GM21447 (cell line): Measurements from ENCODE around the gene TNP2.
A peak's percentile ranks its signal among the peaks of the same experiment; 100 is the strongest.

Experiments used
- ATAC-seq: cut with Tn5 transposase; IDR thresholded peaks from one replicate; pipeline ENCODE4 v1.9.1; 2021; ENCODE audit not compliant: unreplicated experiment

Gene TNP2

DNA sequence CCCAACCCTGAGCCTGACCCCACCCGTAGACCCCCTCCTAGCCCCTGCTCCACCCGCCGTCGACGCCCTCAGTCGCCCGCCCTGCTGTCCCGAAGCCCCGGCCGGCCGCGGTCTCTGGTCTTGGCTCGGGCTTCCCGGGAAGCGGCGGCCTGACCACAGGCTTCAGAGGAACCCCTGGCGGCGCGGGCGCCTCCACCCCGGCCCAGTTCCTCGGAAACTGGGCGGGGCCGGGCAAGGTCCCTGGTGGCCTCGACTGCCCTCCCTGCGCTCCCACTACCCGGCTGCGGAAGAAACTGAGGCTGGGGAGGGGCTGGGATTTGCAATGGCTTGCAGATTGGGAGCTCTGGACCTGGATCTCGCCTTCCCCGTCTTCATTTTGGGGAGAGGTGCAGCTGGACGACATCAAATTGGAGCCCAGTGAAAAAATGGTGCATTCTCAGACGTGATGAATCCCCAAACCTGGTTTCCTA, 12.4 kb downstream of the TNP2 start:
- no peak for ATAC-seq

DNA sequence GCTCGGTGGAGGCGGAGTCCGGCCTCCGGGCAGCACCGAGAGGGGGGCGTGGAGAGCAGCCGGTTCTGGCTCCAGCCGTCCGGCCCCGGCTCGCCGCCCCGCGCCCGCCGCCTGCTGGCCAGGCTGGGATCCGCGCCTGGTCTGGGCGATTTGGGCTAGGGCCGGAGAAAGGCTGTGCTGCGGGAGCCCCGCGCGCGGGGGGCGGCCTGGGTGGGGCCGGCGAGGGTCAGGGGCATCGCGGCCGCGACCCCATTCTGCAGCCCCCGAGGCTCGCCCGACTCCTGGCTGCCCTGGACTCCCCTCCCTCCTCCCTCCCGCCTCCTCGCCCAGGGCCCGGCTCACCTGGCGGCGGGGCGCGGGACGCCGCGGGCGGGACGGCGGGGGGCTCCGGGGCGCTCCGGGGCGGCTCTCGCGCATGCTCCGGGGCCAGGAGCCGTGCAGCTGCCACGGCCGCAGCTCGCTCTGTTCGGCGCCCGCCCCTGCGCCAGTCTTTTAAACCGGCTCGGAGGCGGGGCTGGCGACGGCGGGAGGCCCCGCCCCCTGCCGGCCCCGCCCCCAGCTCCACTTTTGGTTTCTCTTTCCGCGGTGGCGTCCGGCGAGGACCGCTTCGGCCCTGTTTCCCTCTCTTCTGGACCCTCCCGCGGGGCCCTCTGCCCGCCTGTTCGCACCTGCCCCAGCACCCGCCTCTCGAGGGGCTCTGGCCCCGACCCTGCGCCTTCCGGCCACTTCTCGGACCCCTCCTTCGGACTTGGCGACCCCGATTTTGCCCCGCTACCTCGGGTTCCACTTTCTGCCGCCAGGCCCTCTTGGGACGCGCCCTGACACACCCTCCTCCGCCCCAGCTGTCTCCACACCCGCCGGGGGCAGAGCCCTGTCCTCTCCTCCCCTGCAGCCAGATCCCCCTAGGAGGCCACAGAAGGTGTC, 13.1 kb downstream of the TNP2 start, which contains the start of gene SOCS1:
Gene SOCS1 (minus strand): TSS at position 468 of the 924 bp plus-strand sequence. CDS start 726 bp downstream, outside the sequence.
- peak; percentile 41 for ATAC-seq

DNA sequence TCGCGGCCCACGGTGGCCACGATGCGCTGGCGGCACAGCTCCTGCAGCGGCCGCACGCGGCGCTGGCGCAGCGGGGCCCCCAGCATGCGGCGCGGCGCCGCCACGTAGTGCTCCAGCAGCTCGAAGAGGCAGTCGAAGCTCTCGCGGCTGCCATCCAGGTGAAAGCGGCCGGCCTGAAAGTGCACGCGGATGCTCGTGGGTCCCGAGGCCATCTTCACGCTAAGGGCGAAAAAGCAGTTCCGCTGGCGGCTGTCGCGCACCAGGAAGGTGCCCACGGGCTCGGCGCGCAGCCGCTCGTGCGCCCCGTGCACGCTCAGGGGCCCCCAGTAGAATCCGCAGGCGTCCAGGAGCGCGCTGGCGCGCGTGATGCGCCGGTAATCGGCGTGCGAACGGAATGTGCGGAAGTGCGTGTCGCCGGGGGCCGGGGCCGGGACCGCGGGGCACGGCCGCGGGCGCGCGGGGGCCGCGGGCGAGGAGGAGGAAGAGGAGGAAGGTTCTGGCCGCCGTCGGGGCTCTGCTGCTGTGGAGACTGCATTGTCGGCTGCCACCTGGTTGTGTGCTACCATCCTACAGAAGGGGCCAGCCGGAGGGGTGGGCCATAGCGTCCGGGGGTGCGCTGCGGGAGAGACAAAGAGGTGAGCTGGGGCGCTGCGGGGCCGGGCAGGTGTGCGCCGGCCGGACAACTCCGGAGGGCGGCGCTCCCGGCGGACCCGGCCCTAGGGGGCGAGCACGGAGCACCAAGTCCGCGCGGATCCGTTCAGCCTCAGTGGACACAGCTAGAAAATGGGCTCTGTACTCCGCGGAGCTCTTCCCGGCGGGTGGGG, 14.0 kb downstream of the TNP2 start:
- no peak for ATAC-seq

DNA sequence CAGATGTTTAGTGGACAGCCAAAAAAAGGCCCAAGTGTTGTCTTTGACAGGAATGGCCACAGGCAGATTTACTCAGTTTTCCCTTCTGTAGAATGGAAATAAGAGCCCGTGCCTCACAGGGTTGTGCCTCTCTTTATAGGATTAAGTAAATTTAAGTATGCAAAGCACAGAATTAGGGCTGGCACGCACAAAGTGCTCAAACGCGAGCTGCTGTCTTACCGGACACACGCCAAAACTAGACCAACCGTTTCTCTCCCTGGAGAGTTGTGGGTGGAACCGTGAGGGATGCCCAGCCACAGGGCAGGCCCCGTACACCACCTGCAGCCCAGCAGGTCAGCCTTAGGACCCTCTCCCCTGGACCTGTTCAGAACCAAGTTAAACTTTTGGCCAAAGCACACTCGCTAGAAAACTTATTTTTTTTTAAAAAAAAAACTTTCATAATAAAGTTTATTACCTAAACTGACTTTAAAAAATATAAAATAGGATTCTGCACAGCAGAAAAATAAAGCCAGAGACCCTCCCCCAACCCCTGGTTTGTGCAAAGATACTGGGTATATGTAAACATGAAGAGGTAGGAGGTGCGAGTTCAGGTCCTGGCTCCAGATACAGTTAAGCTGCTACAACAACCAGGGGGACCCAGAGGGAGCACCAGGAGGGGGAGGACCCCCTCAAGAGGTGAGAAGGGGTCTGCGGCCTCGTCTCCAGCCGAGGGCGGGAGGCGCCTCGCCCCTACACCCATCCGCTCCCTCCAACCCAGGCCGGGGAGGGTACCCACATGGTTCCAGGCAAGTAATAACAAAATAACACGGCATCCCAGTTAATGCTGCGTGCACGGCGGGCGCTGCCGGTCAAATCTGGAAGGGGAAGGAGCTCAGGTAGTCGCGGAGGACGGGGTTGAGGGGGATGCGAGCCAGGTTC, 14.9 kb downstream of the TNP2 start:
- no peak for ATAC-seq

DNA sequence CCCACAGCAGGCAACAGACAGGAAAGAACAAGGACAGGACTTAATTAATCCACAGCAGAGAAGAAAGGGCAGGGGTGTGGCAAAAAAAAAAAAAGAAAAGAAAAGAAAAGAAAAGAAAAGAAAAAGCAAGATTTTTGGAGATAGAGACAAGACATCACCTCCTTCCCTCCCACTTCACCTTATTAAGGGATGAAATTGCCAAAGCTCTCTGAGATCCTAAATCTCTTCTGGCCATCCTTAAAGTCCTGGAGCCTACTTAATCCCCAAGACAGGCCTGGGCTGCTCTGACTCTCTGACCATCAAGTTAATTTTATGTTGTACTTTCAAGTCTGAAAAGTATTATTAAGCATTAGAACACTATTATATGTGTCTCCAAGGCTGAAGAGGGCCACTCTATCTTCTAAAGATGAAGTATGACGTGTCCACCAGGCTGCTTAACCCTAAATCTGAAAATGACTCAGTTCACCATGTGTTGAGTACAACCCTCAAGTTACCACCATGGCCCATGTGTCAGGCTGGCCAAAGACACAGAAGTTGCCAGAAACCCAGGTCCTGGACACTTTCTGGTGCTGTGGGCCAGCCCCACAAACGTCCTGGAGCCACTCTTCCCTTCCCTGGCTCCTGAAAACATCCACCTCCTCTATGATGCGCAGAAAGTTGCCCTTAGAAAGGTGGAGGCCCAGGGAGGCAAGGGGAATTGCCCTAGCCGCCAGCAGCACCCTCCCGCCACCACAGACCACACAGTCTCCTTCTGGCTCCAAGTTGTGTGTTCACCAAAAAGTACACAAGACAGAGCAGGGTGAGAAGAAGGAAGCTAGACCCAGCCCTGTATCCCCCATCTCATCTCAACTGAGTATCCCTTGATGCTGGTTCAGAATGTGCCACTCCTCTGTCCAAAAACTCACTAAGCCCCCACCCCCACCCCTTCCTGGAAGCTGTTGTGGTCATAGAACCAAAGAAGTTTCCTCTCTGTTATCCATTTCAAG, 15.8 kb downstream of the TNP2 start:
- ATAC-seq, result no peak

DNA sequence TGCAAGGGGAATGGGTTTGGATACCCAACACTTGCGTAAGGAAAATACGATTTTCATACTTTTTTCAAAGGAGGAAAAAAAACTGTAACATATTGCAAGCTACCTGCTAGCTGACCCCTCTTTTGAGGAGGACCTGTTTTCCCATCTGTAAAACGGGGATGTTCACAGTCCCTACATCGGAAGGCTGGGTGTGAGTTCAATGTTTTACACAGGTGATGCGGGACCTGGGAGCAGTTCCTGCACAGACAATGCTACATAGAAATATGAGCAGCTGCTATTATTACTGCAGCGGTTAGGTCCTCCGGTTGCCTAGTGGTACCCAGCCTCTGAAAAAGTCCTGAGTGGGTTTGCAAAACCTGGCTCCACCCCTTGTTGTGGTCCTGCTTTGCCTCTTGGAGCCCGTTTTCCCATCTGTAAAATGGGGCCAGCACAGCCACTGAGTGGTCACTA, 16.6 kb downstream of the TNP2 start:
- no peak for ATAC-seq

DNA sequence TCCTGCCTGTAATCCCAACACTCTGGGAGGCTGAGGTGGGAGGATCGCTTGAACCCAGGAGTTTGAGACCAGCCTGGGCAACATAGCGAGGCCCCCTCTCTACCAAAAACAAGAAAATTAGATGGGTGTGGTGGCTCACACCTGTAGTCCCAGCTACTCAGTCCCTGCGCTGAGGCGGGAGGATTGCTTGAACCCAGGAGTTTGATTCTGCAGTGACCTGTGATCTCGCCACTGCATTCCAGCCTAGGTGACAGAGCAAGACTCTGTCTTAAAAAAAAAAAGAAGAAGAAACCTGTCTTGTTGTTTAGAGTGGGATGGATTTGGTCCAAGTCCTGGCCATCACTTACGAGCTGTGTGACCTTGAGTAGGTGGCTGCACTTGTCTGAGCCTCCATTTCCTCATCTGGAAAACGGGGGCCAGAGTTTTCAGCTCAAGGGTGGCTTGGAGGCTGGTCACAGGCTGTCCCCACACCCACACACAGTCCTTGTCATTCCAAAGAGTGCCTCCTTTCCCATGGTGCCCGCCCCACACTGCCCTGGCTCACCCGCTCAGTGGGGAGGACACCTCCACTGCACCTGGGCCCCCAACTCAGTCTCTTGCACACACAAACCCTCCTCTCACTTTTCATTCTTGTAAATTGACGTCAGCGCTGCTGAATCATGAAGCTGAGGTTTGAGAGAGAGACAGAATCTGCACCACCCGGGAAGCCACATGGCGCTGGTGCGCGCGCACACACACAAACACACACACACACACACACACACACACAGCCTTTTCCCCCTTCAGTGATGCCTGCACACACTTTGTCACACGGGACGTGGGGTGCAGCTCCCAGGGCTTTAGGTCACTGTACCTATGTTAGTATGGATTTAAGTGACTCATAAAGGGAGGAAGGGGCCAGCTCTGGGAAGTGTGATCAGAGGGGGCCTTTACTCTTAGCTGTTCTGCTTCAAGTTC, 17.3 kb downstream of the TNP2 start:
- ATAC-seq, result no peak

DNA sequence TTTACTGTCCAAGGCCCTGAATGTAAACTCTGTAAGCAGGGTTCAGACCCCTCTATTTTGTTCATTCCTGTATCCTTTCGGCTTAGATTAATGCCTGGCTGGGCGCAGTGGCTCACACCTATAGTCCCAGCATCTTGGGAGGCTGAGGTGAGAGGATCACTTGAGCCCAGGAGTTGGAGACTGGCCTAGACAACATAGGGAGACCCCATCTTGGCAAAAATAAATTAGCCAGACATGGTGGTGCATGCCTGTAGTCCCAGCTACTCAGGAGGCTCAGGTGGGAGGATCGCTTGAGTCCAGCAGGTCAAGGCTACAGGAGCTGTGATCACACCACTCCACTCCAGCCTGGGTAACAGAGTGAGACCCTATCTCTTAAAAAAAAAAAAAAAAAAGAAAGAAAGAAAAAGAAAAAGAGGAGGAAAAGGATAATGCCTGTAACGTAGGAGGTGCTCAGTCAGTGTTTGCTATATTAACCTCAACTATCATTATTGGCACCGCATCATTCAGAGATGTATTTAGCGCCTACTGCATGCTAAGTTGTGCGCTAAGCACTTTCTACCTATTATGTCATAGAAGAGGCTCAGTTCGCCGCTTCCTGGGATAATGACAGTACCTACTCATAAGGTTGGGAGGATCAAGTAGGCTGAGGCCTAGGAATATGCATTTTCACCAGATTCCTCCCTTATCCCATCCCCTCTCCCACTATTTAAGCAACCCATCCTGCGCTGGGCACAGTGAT, 18.2 kb downstream of the TNP2 start:
- no peak for ATAC-seq

DNA sequence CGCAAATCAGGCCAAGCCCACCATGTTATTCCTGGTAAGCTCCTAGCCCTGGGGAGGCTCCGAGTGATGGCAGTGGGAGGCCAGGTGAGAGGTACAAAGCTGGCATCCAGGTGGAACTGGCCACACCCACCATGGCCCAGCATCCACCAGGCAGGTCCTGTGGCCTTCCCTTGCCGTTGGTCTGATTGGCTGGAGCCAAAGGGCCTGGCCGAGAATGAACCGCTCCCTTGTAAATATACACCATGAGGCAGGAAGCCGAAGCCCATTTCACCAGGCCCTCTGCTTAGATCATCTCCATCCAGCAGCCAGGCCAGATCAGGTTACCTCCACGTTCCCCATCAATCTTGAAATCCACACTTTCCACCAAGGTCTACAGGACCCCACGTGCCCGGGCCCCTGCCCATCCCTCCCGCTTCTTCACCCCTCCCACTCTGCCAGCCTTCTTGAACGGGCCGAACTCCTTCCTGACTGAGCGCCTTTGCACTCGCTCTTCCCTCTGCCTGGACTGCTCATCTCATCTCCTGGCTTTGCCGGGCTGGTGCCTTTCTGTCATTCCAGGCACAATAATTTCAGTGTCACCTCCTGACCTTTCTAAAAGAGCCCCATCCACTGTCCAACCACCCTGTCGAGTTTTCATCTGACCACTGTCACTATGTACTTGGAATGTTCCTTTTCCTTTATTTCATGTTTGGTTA, 18.9 kb downstream of the TNP2 start:
- no peak for ATAC-seq

DNA sequence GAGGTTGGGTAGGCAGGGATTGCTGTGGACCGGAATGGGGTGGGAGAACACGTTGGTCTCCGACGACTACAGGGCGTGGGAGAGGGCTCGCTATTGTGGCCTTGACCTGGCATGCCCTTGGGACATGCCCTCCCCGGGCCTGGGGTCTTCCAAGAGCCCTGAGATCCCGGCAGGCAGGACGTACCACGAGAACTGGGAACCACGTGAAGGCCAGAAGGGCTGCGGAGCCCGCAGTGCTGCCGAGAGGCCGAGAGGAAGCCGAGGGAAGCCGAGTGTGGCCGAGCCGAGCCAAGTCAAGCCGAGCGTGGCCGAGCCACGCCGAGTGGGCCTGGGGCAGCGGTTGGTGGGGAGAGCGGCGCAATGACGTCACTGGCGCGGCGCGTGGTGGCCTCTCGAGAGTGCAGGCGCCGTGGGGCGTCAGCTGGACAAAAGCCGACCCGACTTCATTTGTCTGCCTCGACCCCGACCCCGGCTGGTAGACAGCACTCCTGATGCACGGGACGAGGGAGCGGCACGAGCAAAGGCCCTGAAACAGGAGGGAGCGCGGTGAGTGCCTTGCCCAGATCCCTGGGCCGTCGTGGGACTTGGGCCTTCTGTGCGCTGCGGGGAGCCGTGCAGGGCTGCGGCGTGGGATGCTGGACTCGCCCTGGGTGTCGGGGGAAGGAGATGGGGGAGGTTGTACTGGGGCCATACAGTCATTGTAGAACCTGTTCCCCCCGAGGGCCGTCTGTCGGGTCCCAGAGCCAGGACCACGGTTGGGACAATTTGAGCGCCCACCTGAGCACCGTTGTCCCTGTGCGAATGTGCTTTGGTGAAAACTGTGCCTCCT, 19.7 kb downstream of the TNP2 start:
- no peak for ATAC-seq

DNA sequence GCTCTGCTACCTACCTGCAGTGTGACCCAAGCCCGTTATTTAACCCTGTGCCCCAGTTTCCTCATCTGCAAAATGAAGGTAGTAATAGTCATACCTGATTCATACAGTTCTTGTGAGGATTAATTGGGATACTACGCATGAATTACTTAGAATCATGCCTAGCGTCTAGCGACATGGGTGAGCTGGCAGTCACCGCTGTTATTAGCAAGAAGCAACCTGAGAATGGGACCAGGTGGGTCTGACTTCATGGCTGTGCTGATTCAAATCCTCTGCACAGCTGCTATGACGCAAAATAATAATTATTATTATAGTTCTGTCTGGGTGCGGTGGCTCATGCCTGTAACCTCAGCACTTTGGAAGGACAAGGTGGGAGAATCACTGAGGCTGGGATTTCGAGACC, 21.0 kb downstream of the TNP2 start:
- ATAC-seq, result no peak

DNA sequence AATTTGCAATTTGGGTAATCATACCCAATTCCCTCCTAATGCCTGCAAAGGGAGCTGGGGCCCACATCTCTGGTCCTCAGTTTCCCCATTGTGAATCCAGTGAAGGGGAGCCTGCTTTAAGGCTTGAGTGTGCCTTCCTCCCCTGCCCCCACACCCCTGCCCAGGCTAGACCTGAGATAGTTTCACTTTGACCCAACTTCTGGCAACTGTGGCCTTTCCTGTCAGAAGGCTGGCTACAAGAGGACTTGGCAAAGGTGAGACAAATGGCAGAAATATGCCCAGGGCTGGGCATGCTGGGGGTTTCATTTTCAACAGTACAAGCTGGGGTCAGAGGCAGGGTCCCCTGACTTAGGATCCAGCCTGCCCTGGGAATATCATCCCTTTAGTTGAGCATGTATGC, 23.1 kb downstream of the TNP2 start:
- ATAC-seq, result no peak

DNA sequence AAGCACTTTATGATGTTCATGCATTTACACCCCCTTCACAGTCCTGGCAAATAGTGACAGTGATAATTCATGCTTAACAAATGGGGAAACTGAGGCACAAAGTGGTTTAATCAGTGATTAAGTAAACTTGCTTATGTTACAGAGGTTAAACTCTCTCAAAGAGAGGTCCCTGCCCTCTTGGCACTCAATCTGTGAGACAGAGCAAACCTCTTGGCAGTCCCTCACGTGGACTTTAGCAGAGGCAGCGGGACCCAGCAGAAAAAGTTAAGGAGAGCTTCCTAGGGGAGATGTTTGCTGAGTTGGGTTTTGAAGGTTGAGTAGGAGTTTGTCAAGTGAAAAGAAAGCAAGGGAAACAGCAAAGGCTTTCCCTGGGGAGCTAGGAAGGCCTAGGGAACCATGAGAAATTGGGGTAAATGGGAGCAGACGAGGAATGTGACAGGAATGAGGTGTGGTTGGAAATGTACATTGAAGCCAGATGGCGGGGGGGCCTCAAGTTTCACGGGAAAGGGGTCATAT, 23.8 kb downstream of the TNP2 start:
- no peak for ATAC-seq

DNA sequence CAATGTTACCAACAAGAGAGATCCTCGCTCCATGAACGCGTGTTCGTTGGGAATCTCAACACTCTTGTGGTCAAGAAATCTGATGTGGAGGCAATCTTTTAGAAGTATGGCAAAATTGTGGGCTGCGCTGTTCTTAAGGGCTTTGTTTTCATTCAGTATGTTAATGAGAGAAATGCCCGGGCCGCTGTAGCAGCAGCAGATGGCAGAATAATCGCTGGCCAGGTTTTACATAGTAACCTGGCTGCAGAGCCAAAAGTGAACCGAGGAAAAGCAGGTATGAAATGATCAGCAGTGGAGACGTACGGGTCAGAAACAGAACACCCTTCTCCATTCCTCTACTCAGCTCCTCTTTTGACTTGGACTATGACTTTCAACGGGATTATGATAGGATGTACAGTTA, 26.5 kb downstream of the TNP2 start:
- no peak for ATAC-seq

DNA sequence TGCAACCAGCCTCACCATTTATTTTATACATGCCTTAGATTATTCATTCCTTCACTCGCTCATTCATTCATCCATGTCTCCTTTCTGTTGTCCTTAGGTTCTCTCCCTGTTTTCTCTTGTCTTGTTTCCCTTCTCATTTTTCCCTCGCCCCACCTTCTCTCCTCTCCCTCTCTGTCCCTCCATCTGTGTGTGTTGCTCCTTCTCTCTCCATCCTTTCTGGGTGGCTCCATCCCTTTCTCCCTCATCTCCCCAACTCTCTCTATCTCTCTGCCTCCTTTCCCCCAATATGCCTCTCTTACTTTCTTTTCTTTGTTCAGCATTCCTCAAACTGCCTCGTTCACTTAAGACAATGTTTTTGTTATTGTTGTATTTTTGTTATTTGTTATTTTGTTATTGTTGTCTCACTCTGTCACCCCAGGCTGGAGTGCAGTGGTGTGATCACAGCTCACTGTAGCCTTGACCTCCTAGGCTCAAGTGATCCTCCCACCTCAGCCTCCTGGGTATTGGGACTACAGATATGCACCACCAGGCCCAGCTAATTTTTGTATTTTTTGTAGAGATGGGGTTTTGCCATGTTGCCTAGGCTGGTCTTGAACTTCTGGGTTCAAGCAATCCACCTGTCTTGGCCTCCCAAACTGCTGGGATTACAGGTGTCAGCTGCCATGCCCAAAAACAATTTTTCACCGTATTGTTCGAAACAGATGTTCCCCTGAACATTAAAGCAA, 27.5 kb downstream of the TNP2 start:
- no peak for ATAC-seq
